CD4-positive, alpha-beta T cell treated with Interleukin-6 at 100 ng/mL for 8 hours (primary cell): Measurements from ENCODE around the gene KL.

Experiments
- DNase-seq: peaks from one replicate; pipeline ENCODE4 v3.0.0-alpha.2; 2020; ENCODE audit warnings: mixed read lengths, low spot score

KL gene

GRCh38 chr13:33037673-33038072, 21.4 kb downstream of the KL start:
- DNase-seq, result no peak

DNA sequence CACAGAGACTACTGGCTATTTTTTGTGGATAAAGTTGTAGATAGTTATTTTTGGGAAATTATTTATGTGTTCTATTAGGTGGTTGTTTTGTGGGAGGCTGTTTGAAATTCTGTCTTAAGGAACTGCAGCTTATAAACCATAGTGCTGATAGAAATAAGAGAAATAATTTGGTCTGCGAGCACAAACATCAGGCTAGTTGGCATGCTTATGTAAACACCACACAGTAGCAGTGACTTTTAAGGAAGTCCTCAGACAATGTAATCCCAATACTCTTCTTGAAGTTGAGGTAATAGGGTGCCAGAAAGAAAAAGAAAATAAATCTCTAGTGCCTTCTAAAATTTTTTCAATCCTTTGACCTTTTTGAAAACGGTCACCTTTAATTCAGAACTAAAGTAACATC, 23.9 kb downstream of the KL start:
- DNase-seq, result no peak

DNA sequence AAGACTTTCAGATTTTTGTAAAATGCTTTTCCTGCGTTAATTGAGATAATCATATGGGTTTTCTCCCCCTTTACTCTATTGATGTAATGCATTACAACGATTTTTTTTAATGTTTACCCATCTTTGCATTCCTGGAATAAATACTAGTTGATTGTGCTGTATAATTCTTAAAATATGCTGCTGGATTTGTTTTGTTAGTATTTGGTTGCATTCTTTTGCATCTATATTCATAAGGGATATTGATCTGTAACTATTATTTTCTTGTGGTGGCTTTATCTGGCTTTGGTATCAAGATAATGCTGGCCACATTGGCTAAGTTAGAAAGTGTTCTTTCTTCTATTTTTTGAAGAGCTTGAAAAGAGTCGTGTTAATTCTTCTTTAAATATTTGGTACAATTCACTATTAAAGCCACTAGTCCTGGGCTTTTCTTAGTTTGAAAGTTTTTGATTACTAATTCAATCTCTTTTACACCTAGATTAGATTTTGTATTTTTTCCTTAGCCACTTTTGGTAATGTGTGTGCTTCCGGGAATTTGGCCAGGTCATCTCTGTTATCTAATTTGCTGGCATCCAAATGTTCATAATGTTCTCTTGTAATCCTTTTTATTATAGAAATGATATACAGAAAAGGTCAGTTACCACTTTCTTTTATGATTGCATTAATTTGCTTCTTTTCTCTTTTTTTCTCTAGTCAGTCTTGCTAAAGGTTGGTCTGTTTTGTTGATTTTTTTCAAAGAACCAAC, 29.8 kb downstream of the KL start:
- DNase-seq, result no peak

DNA sequence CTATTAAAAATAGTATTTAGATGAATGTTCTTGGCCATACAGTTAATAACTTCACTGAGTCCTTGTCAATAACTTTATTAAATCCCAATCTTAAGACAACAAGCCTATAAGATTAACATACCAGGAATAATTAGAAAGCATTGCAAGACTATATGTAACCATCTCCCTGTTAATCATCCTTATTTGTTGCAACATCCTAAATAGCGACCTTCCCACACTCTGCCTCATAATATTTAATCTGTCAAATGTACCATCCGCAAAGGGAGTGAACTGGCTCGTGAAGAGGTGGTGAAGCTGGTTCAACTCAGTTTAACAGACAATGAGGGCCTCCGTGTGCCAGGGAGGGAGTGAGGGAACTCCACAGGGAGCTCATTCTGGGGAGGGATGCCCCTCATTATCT, 33.9 kb downstream of the KL start:
- no peak for DNase-seq

DNA sequence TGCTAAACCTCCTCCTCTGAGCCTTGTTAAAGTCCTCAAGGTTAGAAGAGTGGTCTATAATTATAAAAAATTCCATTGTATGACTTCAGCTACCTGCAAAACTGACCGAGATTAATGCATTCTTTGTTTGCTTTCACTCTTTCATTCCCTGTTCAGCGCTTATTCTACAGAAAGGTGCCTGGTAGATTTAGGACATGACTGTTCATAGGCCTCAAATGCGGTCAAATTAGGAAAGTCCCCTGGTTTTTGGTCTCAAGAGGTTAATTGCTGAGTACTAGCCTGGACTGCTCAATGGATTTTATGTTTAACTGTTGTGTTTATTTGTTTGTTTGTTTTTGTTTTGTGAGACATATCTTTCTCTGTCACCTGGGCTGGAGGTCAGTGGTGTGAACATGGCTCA, 35.4 kb downstream of the KL start:
- no peak for DNase-seq

DNA sequence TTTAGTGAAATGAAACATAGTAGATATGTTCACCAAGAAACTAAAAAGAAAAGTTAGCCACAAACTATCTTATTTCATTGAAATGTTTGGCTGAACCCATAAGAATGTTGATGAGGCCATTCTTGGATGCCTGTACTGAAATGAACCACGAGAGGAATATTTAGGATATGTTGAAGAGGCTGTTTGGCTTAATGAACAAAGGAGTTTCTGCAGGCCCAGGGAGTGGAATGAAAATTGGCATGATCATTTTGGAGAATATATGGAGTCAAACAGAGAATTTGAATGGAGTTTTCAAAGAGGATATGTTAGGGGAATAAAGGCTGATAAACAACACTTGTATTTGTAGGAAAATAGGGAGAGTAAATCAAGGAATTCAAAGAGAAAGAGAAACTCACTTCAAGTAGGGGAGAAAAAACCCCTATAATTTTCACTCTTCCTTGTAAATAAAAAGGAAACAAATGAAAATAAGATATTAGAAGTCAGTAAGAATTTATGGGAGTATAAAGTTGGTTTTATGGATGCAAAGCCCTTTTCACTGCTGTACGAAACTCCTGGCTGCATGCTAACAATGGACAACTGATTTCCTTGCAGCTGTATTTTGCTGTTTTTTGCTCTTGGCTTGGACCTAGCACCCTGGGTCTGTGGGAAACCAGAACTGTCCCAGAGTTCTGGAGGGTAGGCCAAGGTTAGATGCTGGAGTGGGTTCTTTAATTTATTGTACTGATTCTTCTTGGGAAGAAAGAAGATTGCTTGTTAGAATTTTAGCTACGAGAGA, 36.5 kb downstream of the KL start:
- no peak for DNase-seq

- no peak for DNase-seq
Observed at GRCh38 chr13:33053397-33054066, 37.3 kb downstream of the KL start.

DNA sequence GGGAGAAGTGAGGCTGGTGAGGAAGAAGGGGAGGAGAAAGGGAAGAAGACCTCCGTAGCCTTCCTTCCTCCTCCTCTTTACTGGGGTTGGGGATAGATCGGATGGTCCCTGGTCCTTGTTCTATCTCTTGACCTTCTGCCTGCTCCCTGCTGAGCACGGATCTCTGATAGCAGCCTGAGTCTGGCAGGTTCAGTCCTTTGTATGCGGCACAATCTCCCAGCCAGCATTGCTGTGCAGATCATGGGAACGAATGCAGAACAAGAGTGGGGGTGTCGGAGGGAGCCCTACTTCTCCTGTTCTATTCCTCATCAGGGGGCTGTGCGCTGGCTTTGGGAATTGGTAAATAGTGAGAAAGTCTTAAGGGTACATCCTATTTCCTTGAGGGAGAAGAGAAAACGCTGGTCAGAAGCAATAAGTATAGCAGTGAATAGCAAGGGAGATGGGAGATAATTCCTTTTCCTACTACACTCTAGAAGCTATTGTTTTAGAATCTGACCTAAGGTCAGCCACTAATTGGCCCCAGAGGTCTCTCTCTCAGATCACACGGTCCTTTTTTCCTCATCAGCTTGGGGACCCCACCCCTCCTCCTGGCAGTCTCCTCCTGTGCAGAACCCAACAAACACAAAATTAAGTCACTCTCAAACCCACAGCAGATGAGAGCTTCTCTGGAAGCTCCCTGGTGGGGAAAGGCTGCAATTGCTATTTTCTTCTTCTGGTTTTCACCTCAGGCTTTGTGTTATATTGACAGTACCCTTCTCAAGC, 41.0 kb downstream of the KL start:
- no peak for DNase-seq

DNA sequence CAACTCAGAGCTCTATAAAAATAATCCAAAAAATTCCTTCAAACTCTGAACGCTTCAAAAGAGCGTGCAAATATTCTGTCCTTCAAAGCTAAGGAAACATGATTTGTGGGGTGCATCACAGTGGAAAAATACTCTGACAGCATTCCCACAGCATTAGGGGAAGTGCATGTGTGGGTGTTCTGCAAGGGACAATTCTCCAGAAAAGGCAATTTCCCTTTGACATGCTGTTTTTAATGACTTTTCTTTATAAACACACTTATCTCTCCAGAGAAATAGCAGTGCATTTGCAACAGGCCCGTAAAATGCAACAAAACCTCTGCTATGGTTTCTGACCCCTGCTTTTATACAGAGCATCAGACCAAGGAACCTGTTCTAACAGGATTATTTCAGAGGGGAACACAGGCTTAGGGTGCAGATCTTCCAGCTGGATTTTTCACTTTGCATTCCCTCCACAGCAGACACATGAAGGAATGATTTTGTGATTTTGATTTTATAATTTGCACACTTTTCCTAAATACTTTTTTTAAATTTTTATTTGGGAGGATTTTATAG, 42.6 kb downstream of the KL start:
- DNase-seq, result no peak

DNA sequence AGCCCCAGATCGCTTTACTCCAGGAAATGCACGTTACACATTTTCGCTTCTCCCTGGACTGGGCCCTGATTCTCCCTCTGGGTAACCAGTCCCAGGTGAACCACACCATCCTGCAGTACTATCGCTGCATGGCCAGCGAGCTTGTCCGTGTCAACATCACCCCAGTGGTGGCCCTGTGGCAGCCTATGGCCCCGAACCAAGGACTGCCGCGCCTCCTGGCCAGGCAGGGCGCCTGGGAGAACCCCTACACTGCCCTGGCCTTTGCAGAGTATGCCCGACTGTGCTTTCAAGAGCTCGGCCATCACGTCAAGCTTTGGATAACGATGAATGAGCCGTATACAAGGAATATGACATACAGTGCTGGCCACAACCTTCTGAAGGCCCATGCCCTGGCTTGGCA, 44.6 kb downstream of the KL start:
- no peak for DNase-seq

DNA sequence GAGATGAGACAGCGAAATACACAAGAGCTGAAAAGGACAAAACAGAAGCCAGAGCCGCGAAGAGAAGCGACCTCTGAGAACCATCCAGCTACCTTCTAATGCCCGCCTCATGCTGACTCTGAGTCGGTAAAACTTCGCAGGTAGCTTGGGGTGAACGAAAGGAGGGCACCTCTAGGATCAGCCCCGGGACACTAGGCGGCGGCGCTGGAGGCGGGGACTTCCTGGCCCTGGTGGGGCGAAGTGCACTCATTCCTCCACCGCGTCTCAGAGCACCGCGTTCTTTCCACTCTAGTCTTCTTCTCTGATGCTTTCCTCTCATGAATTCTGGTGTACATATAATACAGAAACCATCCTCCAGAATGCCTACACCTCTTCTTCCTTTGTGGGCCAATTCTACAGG, 50.1 kb downstream of the KL start:
- no peak for DNase-seq

DNA sequence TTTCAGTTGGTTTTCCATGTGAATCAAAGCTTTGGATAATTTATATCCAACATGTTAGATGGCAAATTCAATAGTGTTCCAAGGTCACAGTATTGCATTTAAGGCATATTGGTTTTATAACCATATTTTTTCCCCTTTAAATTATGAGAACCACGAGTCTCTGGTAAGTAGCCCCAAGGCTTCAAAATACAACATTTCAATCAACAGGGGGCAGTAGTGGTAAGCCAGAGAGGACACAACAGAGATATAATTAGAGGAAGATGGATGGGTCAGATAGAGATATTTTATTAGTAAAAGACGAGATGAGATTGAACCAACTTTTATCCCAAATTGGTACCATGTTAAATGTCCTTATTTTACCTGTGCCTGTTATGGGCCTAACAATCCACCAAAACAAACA, 53.1 kb downstream of the KL start:
- no peak for DNase-seq

DNA sequence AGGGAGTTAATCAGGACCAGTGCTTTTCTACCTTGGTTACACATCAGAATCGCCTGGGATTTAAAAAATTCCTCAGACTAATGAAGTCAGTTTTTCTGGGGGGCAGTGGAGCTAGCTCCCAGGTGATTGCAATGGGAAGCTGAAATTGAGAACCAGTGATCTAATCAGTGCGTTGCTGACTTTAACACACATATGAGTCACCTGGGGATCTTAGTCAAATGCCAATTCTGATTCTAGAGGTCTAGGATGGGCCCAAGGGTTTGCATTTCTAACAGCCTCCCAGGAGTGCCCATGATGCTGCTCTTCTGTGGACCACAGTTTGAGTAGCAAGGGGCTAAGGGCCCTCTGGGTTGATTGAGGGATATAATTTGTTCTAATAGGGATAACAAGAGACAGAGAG, 54.5 kb downstream of the KL start:
- DNase-seq, result no peak

DNA sequence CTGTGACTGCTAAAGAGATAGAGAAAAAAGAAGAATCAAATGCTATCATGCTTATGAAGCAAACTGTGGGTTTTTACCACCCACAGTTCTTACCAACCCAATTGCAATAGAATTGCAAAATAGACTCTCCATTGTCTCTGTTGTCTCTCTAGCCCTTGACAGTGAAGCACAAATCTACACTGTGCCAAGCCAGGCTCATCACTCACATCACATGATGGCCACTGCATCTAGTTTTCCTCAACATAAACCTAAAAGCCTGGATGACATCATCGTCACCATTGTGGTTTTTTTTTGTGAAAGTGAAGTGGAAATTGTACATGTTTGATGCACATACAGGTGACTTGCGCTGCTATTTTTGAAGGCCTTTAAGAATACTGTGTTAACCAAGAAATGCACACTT, 56.1 kb downstream of the KL start:
- DNase-seq, result no peak

DNA sequence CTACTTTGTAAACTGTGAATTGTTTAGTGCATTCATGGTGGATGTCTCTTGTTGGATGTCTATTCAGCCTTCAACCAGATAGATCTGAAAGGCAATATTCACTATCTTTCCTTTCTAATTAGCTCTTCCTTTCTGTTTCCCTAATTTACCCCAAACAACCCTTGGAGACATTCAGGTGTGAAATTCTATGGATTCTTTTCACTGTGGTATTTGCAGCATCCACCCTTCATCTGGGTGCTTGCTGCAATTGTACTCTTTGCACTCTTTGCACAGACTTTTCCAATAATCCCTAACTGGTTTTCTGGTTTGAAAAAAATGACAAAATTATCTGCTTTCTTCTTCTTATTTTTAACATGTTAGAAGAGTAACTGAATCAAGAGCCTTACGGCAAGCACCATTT, 56.5 kb downstream of the KL start:
- no peak for DNase-seq

GRCh38 chr13:33073338-33073737, 57.1 kb downstream of the KL start:
- DNase-seq, result no peak

- no peak for DNase-seq
Observed at GRCh38 chr13:33076001-33076992, 60.1 kb downstream of the KL start.

DNA sequence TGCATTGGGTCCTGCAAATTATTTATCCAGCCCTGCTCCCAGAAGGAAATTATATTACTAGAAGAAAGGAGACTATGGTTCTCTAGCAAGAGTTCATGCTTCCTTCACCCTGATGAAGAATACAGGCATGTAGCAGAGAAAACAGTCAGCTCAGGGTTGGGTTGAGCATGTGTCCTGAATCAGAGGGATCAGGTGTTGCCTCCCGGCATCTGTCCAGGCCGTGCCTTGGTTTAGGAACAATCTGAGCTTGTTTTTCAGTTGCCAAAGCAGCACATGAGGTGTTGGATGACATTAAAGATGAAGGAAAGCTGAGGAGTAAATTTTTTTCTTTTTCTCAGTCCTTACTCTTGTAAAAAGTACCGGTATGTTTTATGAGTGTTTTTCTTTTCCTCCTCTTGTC, 62.0 kb downstream of the KL start:
- DNase-seq, result no peak

GRCh38 chr13:33079960-33080359, 63.7 kb downstream of the KL start:
- DNase-seq, result no peak

DNA sequence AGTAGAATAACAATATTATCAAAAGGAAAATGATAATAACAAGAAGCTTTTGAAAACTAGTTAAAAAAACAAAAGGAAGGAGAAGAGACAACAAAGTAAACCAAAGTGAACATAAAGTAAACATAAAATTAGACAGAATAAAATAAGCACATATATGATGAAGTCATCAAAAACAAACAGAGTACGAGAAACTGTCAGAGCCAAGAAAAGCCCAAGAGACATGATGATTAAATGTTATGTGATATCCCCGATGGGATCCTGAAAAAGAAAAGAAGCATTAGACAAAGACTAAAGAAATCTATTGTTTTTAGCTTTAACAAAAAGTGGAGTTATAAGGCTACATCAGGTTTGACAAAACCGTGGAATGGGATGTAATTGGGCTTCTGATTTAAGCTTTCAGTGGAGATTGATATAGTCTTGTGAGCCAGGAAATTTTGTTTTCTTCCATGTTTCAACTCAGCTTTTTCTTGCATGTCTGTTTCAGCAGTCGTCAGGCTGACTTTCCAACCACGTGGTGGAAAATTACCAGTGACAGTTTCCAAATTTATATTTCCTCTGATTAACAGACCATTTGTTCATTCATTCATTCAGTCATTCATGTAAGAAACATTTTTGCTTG, 64.9 kb downstream of the KL start:
- DNase-seq, result no peak
